Measurements from ENCODE around the gene CBFA2T2.
"Not testable (repeated sequence)": the region's sequence is repeated elsewhere in the genome, so short reads cannot be mapped to it uniquely, and the experiment has no call there.

Gene CBFA2T2

GRCh38 chr20:33443512-33444239 is 46.2 kb upstream of the CBFA2T2 start, which contains the start of gene SNTA1:
SNTA1 (minus strand) TSS chr20:33443763; CDS start chr20:33443620, 143 bp downstream.
- TF ChIP-seq CTCF (IDR thresholded peaks at IDR 0.05; ENCODE audit: low read depth, low read length), result no peak
- peak; percentile 98 for DNase-seq

GRCh38 chr20:33444797-33445560 is 44.9 kb upstream of the CBFA2T2 start:
- no peaks in the 10 kb centered on the region for H3K36me3 ChIP-seq
- H3K27ac ChIP-seq, result peak overlapping the region; percentile 56
- H3K4me3 ChIP-seq (ENCODE audit: low read depth, low read length), result peak overlapping the region; percentile 50
- peak; percentile 50 for DNase-seq
- H3K27me3 ChIP-seq (ENCODE audit: insufficient read depth, low read depth, severe bottlenecking), result no peaks in the 10 kb centered on the region
- H3K9me3 ChIP-seq (ENCODE audit: severe bottlenecking), result peaks cover 8% of the 10 kb centered on the region
- TF ChIP-seq CTCF (IDR thresholded peaks at IDR 0.05; ENCODE audit: low read depth, low read length), result peak; percentile 47

More at GRCh38 chr20:33443512-33444239, 46.2 kb upstream of the CBFA2T2 start, which contains the start of gene SNTA1:
- H3K9me3 ChIP-seq (ENCODE audit: severe bottlenecking), result peaks cover 5% of the 10 kb centered on the region
- H3K36me3 ChIP-seq, result no peaks in the 10 kb centered on the region
- H3K27ac ChIP-seq, result peak within 1 kb of the TSS; percentile 84
- H3K27me3 ChIP-seq (ENCODE audit: insufficient read depth, low read depth, severe bottlenecking), result no peaks in the 10 kb centered on the region
- H3K4me3 ChIP-seq (ENCODE audit: low read depth, low read length), result peak within 1 kb of the TSS; percentile 51

GRCh38 chr20:33445881-33446625 is 43.8 kb upstream of the CBFA2T2 start:
- Histone ChIP-seq H3K27me3 (ENCODE audit: insufficient read depth, low read depth, severe bottlenecking) (no peaks in the 10 kb centered on the region), H3K9me3 (ENCODE audit: severe bottlenecking) (peaks cover 8% of the 10 kb centered on the region), H3K4me3 (ENCODE audit: low read depth, low read length) (no peak overlapping the region), H3K36me3 (no peaks in the 10 kb centered on the region), H3K27ac (no peak overlapping the region)
- no peak for TF ChIP-seq CTCF (IDR thresholded peaks at IDR 0.05; ENCODE audit: low read depth, low read length)
- DNase-seq, result no peak

GRCh38 chr20:33450867-33451266 is 39.0 kb upstream of the CBFA2T2 start:
- peaks cover 8% of the 10 kb centered on the region for H3K9me3 ChIP-seq (ENCODE audit: severe bottlenecking)
- H3K4me3 ChIP-seq (ENCODE audit: low read depth, low read length), result no peak overlapping the region
- no peak for TF ChIP-seq CTCF (IDR thresholded peaks at IDR 0.05; ENCODE audit: low read depth, low read length)
- no peaks in the 10 kb centered on the region for H3K36me3 ChIP-seq
- no peaks in the 10 kb centered on the region for H3K27me3 ChIP-seq (ENCODE audit: insufficient read depth, low read depth, severe bottlenecking)
- no peak overlapping the region for H3K27ac ChIP-seq
- DNase-seq, result no peak

- not testable (repeated sequence) for H3K27ac ChIP-seq; H3K36me3 ChIP-seq; H3K27me3 ChIP-seq (ENCODE audit: insufficient read depth, low read depth, severe bottlenecking); H3K4me3 ChIP-seq (ENCODE audit: low read depth, low read length); H3K9me3 ChIP-seq (ENCODE audit: severe bottlenecking)
- TF ChIP-seq CTCF (IDR thresholded peaks at IDR 0.05; ENCODE audit: low read depth, low read length), result peak; percentile 96
- DNase-seq, result peak; percentile 85
Measured at GRCh38 chr20:33456916-33457642, 32.8 kb upstream of the CBFA2T2 start.
